IMR-90 (cell line): ENCODE measurements around the gene PNMA8B.

ENCODE experiments used
- POLR2A ChIP-seq: IDR thresholded peaks from 2 replicates; pipeline ENCODE4 v1.6.1; 2012; ENCODE audit warnings: mild to moderate bottlenecking, low read depth, low read length
- RAD21 ChIP-seq: IDR thresholded peaks from 2 replicates; pipeline ENCODE4 v1.6.1; 2012; ENCODE audit warnings: low read length, improper control_type of control experiment
- RFX5 ChIP-seq: IDR thresholded peaks from 2 replicates; pipeline ENCODE4 v1.8.0; 2012; ENCODE audit warnings: low read depth, mild to moderate bottlenecking, low read length, moderate library complexity
- USF2 ChIP-seq: fragments of 150-350 bp; IDR thresholded peaks from 2 replicates; pipeline ENCODE4 v1.6.1; 2017; ENCODE audit warnings: mild to moderate bottlenecking, antibody characterized with exemption, low read length, low read depth
- TF ChIP-seq, protein P1 (sequence below): conservative IDR thresholded peaks from 2 replicates; pipeline ENCODE4 v1.5.1; 2012; ENCODE audit warnings: mild to moderate bottlenecking, low read depth, low read length, improper control_type of control experiment
- TF ChIP-seq, protein P2 (sequence below): fragments of 150-350 bp; IDR thresholded peaks from 2 replicates; pipeline ENCODE4 v1.6.1; 2016; ENCODE audit warnings: low read depth, mild to moderate bottlenecking, low read length, moderate library complexity, borderline replicate concordance

DNA sequence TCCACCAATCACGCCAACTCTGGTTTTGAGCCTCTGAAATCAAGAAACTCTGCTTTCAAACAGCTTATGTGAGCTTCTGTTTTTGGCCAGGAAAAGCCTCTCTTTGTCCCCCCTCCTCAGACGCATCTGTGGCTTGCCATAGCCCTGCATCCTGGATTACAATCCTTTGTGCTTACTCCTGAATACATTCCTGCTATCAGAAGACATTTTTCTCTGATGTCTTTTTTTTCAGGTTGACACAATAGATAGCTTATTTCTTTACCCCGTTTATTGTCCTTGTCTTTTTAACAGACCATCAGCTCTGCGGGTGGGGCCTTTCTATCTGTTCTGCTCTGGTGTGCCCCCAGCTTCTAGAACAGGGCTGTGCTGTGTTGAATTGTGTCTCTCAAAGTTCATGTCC, 11.0 kb downstream of the PNMA8B start:
- TF ChIP-seq POLR2A = no peak
- TF ChIP-seq, protein P1, sequence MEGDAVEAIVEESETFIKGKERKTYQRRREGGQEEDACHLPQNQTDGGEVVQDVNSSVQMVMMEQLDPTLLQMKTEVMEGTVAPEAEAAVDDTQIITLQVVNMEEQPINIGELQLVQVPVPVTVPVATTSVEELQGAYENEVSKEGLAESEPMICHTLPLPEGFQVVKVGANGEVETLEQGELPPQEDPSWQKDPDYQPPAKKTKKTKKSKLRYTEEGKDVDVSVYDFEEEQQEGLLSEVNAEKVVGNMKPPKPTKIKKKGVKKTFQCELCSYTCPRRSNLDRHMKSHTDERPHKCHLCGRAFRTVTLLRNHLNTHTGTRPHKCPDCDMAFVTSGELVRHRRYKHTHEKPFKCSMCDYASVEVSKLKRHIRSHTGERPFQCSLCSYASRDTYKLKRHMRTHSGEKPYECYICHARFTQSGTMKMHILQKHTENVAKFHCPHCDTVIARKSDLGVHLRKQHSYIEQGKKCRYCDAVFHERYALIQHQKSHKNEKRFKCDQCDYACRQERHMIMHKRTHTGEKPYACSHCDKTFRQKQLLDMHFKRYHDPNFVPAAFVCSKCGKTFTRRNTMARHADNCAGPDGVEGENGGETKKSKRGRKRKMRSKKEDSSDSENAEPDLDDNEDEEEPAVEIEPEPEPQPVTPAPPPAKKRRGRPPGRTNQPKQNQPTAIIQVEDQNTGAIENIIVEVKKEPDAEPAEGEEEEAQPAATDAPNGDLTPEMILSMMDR = no peak
- TF ChIP-seq USF2 = no peak
- TF ChIP-seq, protein P2, sequence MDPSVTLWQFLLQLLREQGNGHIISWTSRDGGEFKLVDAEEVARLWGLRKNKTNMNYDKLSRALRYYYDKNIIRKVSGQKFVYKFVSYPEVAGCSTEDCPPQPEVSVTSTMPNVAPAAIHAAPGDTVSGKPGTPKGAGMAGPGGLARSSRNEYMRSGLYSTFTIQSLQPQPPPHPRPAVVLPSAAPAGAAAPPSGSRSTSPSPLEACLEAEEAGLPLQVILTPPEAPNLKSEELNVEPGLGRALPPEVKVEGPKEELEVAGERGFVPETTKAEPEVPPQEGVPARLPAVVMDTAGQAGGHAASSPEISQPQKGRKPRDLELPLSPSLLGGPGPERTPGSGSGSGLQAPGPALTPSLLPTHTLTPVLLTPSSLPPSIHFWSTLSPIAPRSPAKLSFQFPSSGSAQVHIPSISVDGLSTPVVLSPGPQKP = no peak
- TF ChIP-seq RAD21 = no peak
- no peak for TF ChIP-seq RFX5
